SK-N-MC (cell line): ENCODE measurements around the gene PRDM2.
"Not testable (repeated sequence)": the region's sequence is repeated elsewhere in the genome, so short reads cannot be mapped to it uniquely, and the experiment has no call there.

Source experiments
- DNase-seq: peaks from one replicate; pipeline ENCODE4 v3.0.0-alpha.2; 2011; ENCODE audit warnings: low read depth, low spot score
- H3K27ac ChIP-seq: fragments of 200-600 bp; sonication (generic); 2 replicates; pipeline ENCODE4 v1.5.1; 2016; ENCODE audit warnings: mixed run types
- H3K36me3 ChIP-seq: fragments of 200-600 bp; sonication (generic); 2 replicates; pipeline ENCODE4 v1.6.1; 2017; ENCODE audit warnings: antibody characterized with exemption, low read length, mixed read lengths; ENCODE audit not compliant: insufficient read depth
- H3K4me3 ChIP-seq: fragments of 200-600 bp; sonication (generic); 2 replicates; pipeline ENCODE4 v1.5.1; 2016
- H3K9ac ChIP-seq: fragments of 200-600 bp; sonication (generic); 2 replicates; pipeline ENCODE4 v1.8.0; 2017; ENCODE audit warnings: mixed run types, mixed read lengths; ENCODE audit not compliant: insufficient read length
- H3K9me3 ChIP-seq: fragments of 200-600 bp; sonication (generic); 2 replicates; pipeline ENCODE4 v1.6.1; 2017; ENCODE audit warnings: low read depth, mild to moderate bottlenecking, antibody characterized with exemption, low read length, moderate library complexity, mixed read lengths
- EZH2 ChIP-seq: fragments of 200-600 bp; sonication (generic); IDR thresholded peaks from one replicate; pipeline ENCODE4 v1.6.1; 2017; ENCODE audit warnings: antibody characterized with exemption
- FOXP2 ChIP-seq: optimal IDR thresholded peaks from 2 replicates; pipeline ENCODE3; 2011; ENCODE audit warnings: mild to moderate bottlenecking, moderate library complexity; ENCODE audit not compliant: insufficient read depth; ENCODE audit errors: extremely low read length, control extremely low read depth
- POLR2AphosphoS5 ChIP-seq: IDR thresholded peaks from 2 replicates; pipeline ENCODE4 v1.6.1; 2012; ENCODE audit warnings: mild to moderate bottlenecking, low read depth, low read length, borderline replicate concordance

PRDM2 gene

DNA sequence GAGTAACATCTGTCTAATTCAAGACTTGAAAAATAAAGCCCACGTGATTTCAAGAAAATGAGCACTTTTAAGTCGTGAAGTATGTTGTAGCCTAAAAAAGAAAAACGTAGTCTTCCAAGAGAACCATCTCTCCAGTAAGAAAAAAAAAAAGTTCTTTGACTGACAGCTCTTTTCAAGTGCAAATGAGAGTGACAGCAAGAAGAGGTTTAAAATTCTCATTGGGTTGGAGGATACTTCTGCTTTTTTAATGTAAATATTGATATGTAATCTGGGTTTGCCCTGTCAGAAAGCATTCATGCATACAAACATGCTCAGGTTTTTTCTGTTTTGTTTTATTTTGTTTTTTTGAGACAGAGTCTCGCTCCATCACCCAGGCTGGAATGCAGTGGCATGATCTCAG lies 32.3 kb upstream of the PRDM2 start:
- H3K36me3 ChIP-seq: no peaks in the 10 kb centered on the region
- H3K9ac ChIP-seq: no peak overlapping the region
- no peak for DNase-seq
- H3K4me3 ChIP-seq: no peak overlapping the region
- TF ChIP-seq FOXP2: no peak
- no peak for TF ChIP-seq EZH2
- no peak for TF ChIP-seq POLR2AphosphoS5
- H3K9me3 ChIP-seq: no peaks in the 10 kb centered on the region
- no peak overlapping the region for H3K27ac ChIP-seq

DNA sequence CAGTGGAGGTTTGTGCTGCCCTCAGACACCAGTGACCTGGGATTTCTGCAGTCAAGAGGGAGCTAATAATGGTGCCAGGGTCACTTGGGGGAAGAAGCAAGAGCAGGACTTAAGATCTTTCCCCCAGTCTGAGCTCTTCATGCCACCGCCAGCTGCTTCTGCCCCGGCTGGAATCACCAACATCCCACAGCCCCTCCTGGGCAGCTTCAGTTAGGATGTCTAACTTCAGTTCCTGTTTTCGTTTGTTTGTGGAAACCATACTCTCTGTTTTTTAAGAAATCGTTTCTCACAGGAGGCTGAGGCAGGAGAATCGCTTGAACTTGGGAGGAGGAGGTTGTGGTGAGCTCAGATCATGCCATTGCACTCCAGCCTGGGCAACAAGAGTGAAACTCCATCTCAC lies 25.6 kb upstream of the PRDM2 start:
- DNase-seq: no peak
- Histone ChIP-seq H3K9ac (no peak overlapping the region), H3K4me3 (no peak overlapping the region), H3K27ac (no peak overlapping the region), H3K36me3 (no peaks in the 10 kb centered on the region), H3K9me3 (no peaks in the 10 kb centered on the region)
- no peak for TF ChIP-seq FOXP2
- TF ChIP-seq POLR2AphosphoS5: no peak
- TF ChIP-seq EZH2: no peak

DNA sequence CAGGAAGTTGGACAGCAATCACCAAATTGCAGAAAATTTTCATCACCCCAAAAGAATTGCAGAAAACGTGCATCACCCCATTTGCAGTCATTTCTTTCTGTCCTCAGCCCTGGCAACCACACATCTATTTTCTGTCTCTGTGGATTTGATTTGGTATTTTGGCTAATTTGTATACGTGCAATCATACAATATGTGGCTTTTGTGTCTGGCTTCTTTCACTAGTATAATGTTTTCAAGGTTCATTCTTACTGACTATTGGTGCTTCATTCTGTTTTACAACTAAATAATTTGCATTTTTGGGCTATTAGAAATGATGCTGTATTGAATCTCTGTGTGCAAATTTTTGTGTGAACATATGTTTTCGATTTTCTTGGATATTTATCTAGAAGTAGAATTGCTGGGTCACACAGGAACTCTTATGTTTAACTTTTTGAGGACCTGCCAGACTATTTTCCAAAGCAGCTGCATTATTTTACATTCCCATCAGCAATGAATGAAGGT lies 24.8 kb upstream of the PRDM2 start:
- peak; percentile 57 for DNase-seq
- Histone ChIP-seq H3K9me3 (no peaks in the 10 kb centered on the region), H3K4me3 (peak overlapping the region; percentile 47), H3K9ac (no peak overlapping the region), H3K27ac (peak overlapping the region; percentile 82), H3K36me3 (no peaks in the 10 kb centered on the region)
- TF ChIP-seq POLR2AphosphoS5: no peak
- no peak for TF ChIP-seq EZH2
- TF ChIP-seq FOXP2: no peak

DNA sequence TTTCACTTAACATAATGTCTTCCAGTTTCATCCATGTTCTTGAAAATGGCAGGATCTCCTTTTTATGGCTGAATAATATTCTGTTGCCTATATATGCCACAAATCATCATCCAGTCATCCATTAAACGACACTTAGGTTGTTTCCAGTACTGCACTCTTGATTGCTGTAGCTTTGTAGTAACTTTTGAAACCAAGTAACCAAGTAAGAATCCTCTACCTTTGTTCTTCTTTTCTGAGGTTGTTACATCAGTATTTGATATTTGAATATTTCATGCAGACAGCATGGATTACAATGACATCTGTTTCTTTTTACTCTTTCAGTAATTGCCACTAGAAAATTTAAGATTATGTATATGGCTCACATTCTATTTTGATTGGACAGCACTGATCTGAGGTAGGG lies 22.1 kb upstream of the PRDM2 start:
- H3K9ac ChIP-seq: no peak overlapping the region
- H3K36me3 ChIP-seq: no peaks in the 10 kb centered on the region
- no peaks in the 10 kb centered on the region for H3K9me3 ChIP-seq
- no peak overlapping the region for H3K27ac ChIP-seq
- no peak for TF ChIP-seq FOXP2
- TF ChIP-seq EZH2: no peak
- no peak for TF ChIP-seq POLR2AphosphoS5
- H3K4me3 ChIP-seq: no peak overlapping the region
- no peak for DNase-seq

DNA sequence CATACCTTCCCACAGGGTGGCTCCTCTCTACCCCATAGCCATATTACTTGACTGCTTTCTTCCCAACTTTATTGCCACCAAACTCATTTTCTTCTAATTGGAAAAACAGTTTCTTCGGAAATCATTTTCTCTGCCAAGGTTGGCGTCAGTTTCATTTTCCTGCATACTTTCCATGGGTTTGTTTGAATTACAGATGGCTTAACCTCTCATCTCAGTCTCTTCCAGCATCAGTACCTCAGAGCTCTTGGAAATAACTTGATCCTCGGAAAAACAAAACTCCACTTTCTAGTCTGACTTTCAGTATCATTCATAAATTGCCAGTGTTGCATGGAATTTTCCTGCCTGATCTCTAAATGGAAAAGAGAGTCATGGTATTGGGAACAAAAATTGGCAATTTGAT lies 20.3 kb upstream of the PRDM2 start:
- no peak for DNase-seq
- H3K4me3 ChIP-seq: no peak overlapping the region
- H3K9ac ChIP-seq: no peak overlapping the region
- no peak overlapping the region for H3K27ac ChIP-seq
- TF ChIP-seq FOXP2 (no peak), EZH2 (no peak)
- no peaks in the 10 kb centered on the region for H3K36me3 ChIP-seq
- no peaks in the 10 kb centered on the region for H3K9me3 ChIP-seq

DNA sequence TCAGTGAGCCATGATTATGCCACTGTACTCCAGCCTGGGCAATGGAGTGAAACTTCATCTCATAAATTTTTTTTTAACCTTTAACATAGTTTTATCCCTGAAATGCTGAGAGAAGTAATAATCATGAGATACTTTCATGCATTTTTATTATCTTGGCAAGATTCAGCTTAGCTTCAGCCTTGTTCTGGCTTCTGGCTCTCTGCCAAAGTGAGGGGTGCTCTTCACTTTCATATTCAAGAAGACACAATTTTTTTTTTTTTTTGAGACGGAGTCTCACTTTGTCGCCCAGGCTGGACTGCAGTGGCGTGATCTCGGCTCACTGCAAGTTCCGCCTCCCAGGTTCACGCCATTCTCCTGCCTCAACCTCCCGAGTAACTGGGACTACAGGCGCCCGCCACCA lies 19.4 kb upstream of the PRDM2 start:
- not testable (repeated sequence) for H3K4me3 ChIP-seq, H3K36me3 ChIP-seq, H3K9ac ChIP-seq, DNase-seq, H3K9me3 ChIP-seq
- H3K27ac ChIP-seq: peak overlapping the region; percentile 77; the same call in 1 of the 2 replicates

DNA sequence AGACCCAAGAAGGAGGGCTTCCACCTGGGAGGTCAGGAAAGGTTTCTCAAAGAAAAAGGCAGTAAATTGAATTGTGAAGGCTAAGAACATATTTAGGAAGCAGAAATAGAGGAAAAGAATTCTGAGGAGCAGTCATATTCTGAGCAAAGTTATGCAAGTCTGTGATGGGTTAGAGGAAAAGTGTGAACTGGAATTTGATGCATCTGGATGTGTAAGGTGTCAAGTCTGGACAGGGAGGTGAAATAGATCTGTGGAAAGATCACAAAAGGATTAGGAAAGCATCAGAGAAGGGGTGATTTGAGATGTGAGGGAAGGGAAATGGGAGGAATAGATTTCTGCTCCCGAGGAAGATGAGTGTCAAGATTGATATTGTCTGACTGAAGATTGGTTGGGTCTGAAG lies 18.1 kb upstream of the PRDM2 start:
- H3K9me3 ChIP-seq: no peaks in the 10 kb centered on the region
- H3K4me3 ChIP-seq: no peak overlapping the region
- no peaks in the 10 kb centered on the region for H3K36me3 ChIP-seq
- H3K27ac ChIP-seq: no peak overlapping the region
- DNase-seq: no peak
- H3K9ac ChIP-seq: no peak overlapping the region
- no peak for TF ChIP-seq EZH2
- no peak for TF ChIP-seq POLR2AphosphoS5
- no peak for TF ChIP-seq FOXP2

DNA sequence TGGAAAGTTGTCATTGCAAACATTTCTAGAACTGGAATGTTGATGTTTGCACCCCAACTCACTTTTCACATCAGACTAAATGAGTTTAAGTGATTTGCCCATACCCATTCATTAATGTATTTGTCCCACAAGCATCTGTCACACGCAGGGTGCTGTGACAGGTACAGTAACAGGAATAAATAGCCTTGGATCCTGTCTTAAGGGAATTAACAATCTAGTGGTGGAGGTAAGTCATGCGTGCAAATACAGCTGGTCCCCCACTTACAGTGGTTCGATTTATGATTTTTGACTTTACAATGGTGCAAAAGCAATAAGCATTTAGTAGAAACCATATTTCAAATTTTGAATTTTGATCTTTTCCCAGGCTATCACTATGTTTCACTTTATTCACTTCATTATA lies 17.5 kb upstream of the PRDM2 start:
- Histone ChIP-seq H3K27ac (no peak overlapping the region), H3K9ac (no peak overlapping the region), H3K9me3 (no peaks in the 10 kb centered on the region), H3K36me3 (no peaks in the 10 kb centered on the region), H3K4me3 (no peak overlapping the region)
- no peak for DNase-seq
- no peak for TF ChIP-seq POLR2AphosphoS5
- no peak for TF ChIP-seq FOXP2
- TF ChIP-seq EZH2: no peak

DNA sequence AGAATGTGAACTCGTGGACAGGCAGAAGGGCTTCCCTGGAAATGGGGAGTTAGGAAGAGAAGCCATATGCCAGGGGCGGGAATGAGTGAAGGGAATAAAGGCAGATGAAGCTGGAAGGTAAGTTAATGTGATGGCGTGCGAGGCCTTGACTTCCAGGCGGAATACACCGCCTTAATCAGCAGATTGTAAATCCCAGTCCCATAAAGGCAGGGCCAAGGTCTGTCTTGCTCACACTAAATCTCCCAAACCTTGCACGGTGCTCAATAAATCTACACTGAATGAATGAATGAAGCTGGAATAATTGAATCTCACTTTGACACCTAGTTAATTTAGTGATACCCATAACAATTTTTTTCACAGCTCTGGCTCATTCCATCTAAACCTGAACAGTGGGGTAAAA lies 16.8 kb upstream of the PRDM2 start:
- TF ChIP-seq POLR2AphosphoS5: no peak
- no peak for TF ChIP-seq EZH2
- no peak for TF ChIP-seq FOXP2
- DNase-seq: no peak
- Histone ChIP-seq H3K9me3 (no peaks in the 10 kb centered on the region), H3K27ac (no peak overlapping the region), H3K4me3 (no peak overlapping the region), H3K36me3 (no peaks in the 10 kb centered on the region), H3K9ac (no peak overlapping the region)
